Activated T-helper 1 cell treated with Interleukin-2 at 50 U/mL for 16 hours (primary cell): ENCODE data around the gene STAP2.

Experiments used
- DNase-seq: peaks from one replicate; pipeline ENCODE4 v3.0.0-alpha.2; 2020; ENCODE audit warnings: low read depth

The STAP2 gene

GRCh38 chr19:4370418-4371041, 31.9 kb upstream of the STAP2 start:
- DNase-seq = no peak

GRCh38 chr19:4369888-4370260, 31.2 kb upstream of the STAP2 start:
- DNase-seq = peak; percentile 62

GRCh38 chr19:4369109-4369887, 30.7 kb upstream of the STAP2 start:
- DNase-seq = peak; percentile 53

- no peak for DNase-seq
These were observed 29.6 kb upstream of the STAP2 start for GRCh38 chr19:4368128-4368820.

- no peak for DNase-seq
These were observed 29.1 kb upstream of the STAP2 start for GRCh38 chr19:4367781-4368127.

GRCh38 chr19:4367336-4367723, 28.7 kb upstream of the STAP2 start:
- DNase-seq = no peak

- DNase-seq = no peak
These were observed 28.2 kb upstream of the STAP2 start for GRCh38 chr19:4366666-4367335.

GRCh38 chr19:4365791-4366665, 27.4 kb upstream of the STAP2 start:
- no peak for DNase-seq

GRCh38 chr19:4365341-4365740, 26.7 kb upstream of the STAP2 start:
- no peak for DNase-seq

GRCh38 chr19:4363571-4364304, 25.1 kb upstream of the STAP2 start:
- no peak for DNase-seq

- no peak for DNase-seq
These were observed 24.4 kb upstream of the STAP2 start for GRCh38 chr19:4362831-4363545.

- no peak for DNase-seq
These were observed 23.6 kb upstream of the STAP2 start for GRCh38 chr19:4362101-4362828.

- DNase-seq = no peak
These were observed 22.8 kb upstream of the STAP2 start for GRCh38 chr19:4361152-4362046.

GRCh38 chr19:4360641-4361151, 22.1 kb upstream of the STAP2 start:
- DNase-seq = no peak

GRCh38 chr19:4360081-4360569, 21.5 kb upstream of the STAP2 start:
- no peak for DNase-seq

GRCh38 chr19:4359627-4360000, 21.0 kb upstream of the STAP2 start:
- DNase-seq = no peak

GRCh38 chr19:4358709-4359626, 20.3 kb upstream of the STAP2 start:
- DNase-seq = no peak
